Calu3 (cell line): ENCODE measurements around the gene MGMT. TPM values are rescaled to one million over a fixed set of nuclear protein-coding genes. Genes with fewer than 3 reads are reported as not detected.

Source experiments
- BruUV-seq: library from RNA; stranded (reverse); fragments of 400-500 nt; replicated peaks from 2 replicates; lab custom pipeline; 2021; lab: Mats Ljungman, UMichigan
- CTCF ChIA-PET: fragments of 300-600 bp; sonication (Branson Sonifier 250); formaldehyde crosslinking; loops from one replicate; lab custom pipeline; 2022; ENCODE audit warnings: antibody characterized with exemption; lab: Charles Lee
- DNase-seq: peaks from one replicate; pipeline ENCODE4 v3.0.0; 2022
- H3K27ac Mint-ChIP-seq: one replicate; pipeline ENCODE4 v1.8.0; 2022; ENCODE audit warnings: mixed read lengths; ENCODE audit not compliant: unreplicated experiment
- H3K27me3 Mint-ChIP-seq: one replicate; pipeline ENCODE4 v1.8.0; 2022; ENCODE audit warnings: mixed read lengths; ENCODE audit not compliant: unreplicated experiment
- H3K36me3 Mint-ChIP-seq: one replicate; pipeline ENCODE4 v1.8.0; 2022; ENCODE audit warnings: mild to moderate bottlenecking, moderate library complexity, mixed read lengths; ENCODE audit not compliant: insufficient read depth, unreplicated experiment
- H3K4me1 Mint-ChIP-seq: one replicate; pipeline ENCODE4 v1.8.0; 2022; ENCODE audit warnings: mild to moderate bottlenecking, low read depth, mixed read lengths; ENCODE audit not compliant: unreplicated experiment
- H3K4me3 Mint-ChIP-seq: one replicate; pipeline ENCODE4 v1.8.0; 2022; ENCODE audit warnings: mild to moderate bottlenecking, low read depth, moderate library complexity, mixed read lengths; ENCODE audit not compliant: unreplicated experiment
- H3K9me3 Mint-ChIP-seq: one replicate; pipeline ENCODE4 v1.8.0; 2022; ENCODE audit warnings: low read depth, mixed read lengths; ENCODE audit not compliant: unreplicated experiment
- intact Hi-C: fragments of 100-400 bp; cut with micrococcal nuclease; formaldehyde crosslinking; loops from one replicate; pipeline ENCODE4 v1.10.0; 2022; ENCODE audit not compliant: unreplicated experiment
- total RNA-seq: library from RNA; stranded (reverse); gene quantifications from 2 replicates; pipeline ENCODE4 v1.2.3, GENCODE V29; 2022
- TF ChIP-seq, protein P1 (sequence below): fragments of 200-600 bp; IDR thresholded peaks from one replicate; pipeline ENCODE4 v1.8.0; 2022; ENCODE audit warnings: antibody characterized with exemption; ENCODE audit not compliant: unreplicated experiment

MGMT gene
- total RNA-seq, 1 experiment from 2014 or later = 8.3 TPM

DNA sequence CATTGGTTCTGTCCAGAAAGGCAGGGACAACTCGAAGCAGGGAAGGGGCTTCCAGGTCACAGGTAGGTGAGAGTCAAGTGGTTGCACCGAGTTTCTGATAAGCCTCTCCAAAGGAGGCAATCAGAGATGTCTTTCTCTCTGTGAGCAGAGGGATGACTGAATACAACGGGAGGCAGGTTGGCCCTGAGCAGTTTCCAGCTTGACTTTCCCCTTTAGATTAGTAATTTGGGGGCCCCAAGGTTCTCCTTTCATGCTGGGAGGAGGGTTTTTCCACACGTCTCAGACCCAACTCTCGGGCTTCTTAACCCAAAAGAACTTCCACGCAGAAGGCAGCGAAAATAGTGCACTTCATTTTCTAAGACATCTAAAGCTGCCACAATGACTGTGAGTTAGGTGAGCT is 189.6 kb downstream of the MGMT start:
- BruUV-seq = no TSS peak
- H3K9me3 Mint-ChIP-seq = peaks cover 2% of the 10 kb centered on the region
- intact Hi-C loops = no loop called here
- CTCF ChIA-PET = no interaction called here
- H3K36me3 Mint-ChIP-seq = no peaks in the 10 kb centered on the region
- H3K27ac Mint-ChIP-seq = no peak overlapping the region
- H3K4me3 Mint-ChIP-seq = no peak overlapping the region
- no peak for DNase-seq
- TF ChIP-seq, protein P1, sequence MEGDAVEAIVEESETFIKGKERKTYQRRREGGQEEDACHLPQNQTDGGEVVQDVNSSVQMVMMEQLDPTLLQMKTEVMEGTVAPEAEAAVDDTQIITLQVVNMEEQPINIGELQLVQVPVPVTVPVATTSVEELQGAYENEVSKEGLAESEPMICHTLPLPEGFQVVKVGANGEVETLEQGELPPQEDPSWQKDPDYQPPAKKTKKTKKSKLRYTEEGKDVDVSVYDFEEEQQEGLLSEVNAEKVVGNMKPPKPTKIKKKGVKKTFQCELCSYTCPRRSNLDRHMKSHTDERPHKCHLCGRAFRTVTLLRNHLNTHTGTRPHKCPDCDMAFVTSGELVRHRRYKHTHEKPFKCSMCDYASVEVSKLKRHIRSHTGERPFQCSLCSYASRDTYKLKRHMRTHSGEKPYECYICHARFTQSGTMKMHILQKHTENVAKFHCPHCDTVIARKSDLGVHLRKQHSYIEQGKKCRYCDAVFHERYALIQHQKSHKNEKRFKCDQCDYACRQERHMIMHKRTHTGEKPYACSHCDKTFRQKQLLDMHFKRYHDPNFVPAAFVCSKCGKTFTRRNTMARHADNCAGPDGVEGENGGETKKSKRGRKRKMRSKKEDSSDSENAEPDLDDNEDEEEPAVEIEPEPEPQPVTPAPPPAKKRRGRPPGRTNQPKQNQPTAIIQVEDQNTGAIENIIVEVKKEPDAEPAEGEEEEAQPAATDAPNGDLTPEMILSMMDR = no peak
- no peaks in the 10 kb centered on the region for H3K4me1 Mint-ChIP-seq
- no peaks in the 10 kb centered on the region for H3K27me3 Mint-ChIP-seq

DNA sequence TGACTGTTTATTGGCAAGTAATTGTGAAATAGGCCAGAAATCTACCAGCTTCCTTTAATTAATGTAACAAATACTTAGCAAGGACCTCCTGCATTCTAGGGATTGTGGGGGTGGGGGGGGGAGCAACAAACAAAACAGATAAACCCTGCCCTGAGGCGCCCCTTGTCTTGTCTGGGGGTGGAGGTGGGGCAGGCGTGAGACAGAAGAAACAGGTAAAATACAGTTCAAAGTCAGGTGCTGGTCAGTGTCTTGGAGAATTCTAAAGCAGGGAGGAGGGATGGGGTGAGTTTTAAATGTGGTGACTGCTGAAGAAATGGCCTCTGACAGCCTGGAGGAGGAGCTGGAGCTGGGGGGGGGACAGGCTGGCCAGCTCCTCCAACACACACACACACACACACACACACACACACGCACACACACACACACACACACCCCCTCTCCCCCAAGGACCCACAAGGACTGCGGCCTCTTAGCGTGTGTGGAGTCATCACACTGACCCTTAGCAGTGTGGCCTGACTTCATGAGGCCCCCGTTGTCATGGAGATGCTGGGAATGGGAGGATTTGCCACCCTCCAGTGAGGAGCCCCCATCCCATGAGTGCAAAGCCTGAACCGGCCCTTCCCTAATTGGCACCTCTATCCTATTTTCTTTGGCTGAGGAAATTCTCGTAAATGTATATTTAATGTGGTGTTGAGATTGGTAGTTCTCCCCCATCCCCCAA is 190.4 kb downstream of the MGMT start:
- no peak overlapping the region for H3K27ac Mint-ChIP-seq
- H3K4me1 Mint-ChIP-seq = no peaks in the 10 kb centered on the region
- H3K4me3 Mint-ChIP-seq = no peak overlapping the region
- no peak for DNase-seq
- intact Hi-C loops = no loop called here
- H3K27me3 Mint-ChIP-seq = no peaks in the 10 kb centered on the region
- peaks cover 2% of the 10 kb centered on the region for H3K9me3 Mint-ChIP-seq
- TF ChIP-seq, protein P1 = no peak
- no peaks in the 10 kb centered on the region for H3K36me3 Mint-ChIP-seq
- CTCF ChIA-PET = no interaction called here
- BruUV-seq = no TSS peak

DNA sequence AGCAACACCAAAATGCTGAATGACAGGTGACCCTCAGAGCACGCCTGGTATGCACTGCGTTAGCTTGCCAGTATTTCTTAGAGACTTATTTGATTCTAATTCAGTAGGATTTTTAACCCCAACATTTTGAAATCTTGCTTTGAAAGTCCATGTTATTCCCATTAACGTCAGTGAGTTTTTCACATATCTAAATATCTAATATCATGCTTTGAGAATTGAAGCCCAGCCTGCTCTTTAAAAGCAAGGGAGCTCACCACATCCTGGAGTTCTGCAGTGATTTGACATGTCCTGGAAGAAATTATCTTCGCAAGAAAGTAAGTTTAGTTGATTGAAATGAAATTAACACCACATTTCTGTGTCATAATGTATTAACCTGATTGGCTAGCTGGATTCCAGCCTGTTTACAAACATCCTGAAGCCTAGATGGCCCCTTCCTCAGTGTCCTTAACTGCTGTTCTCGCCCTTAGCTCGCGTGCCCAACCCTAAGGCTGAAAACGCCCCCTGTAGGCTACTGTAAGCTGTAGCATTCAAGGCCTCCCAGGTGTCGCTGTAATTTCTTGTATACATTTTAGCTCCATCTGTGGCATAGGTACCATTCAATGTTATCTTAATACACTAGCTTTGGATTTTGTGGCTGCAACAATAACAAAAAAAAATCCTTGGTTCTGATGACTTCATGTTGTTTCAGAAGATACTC is 191.5 kb downstream of the MGMT start:
- CTCF ChIA-PET = no interaction called here
- DNase-seq = no peak
- peaks cover 2% of the 10 kb centered on the region for H3K9me3 Mint-ChIP-seq
- BruUV-seq = no TSS peak
- TF ChIP-seq, protein P1 = no peak
- H3K36me3 Mint-ChIP-seq = no peaks in the 10 kb centered on the region
- H3K4me1 Mint-ChIP-seq = no peaks in the 10 kb centered on the region
- intact Hi-C loops = no loop called here
- no peak overlapping the region for H3K4me3 Mint-ChIP-seq
- H3K27me3 Mint-ChIP-seq = no peaks in the 10 kb centered on the region
- no peak overlapping the region for H3K27ac Mint-ChIP-seq

DNA sequence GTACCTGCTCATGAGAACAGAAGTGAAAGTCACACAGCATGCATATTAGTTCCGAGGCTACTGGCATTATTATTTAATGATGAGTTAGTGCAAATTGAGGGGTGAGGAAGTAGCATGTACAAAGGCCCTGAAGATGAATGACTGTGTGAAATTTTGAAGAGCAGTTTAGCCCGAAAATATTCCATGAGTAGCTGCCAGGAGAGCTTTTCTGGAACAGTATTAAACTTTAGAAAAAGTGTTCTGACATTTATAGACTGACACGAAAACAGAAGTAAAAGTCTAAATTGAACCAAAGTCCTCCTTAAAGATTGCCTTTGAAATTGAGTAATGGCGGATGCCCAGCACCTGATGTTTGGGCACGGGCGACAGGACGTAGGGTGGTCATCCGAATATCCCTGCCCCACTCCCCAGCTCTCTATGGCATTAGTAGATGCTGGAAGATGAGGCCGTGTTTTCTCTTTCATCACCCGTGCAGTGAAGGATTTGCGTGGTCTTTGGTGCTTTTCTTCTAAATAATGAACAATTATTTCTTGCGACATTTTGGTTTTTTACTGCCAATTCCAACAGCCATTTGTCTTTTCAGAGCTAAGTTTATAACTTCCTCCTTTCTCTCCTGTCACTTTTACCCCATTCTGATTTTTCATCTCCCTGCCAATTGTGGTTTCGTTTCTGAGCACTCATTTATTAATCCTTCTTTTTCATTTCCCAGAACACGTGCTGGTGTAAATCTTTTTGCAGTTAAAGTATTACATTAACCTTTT is 192.6 kb downstream of the MGMT start:
- H3K4me3 Mint-ChIP-seq = no peak overlapping the region
- CTCF ChIA-PET = no interaction called here
- DNase-seq = no peak
- BruUV-seq = no TSS peak
- H3K4me1 Mint-ChIP-seq = no peaks in the 10 kb centered on the region
- H3K36me3 Mint-ChIP-seq = no peaks in the 10 kb centered on the region
- H3K27ac Mint-ChIP-seq = no peak overlapping the region
- H3K9me3 Mint-ChIP-seq = peaks cover 6% of the 10 kb centered on the region
- no peaks in the 10 kb centered on the region for H3K27me3 Mint-ChIP-seq
- TF ChIP-seq, protein P1 = no peak
- intact Hi-C loops = no loop called here
